ENCODE data around the gene GPC6.

The GPC6 gene

DNA sequence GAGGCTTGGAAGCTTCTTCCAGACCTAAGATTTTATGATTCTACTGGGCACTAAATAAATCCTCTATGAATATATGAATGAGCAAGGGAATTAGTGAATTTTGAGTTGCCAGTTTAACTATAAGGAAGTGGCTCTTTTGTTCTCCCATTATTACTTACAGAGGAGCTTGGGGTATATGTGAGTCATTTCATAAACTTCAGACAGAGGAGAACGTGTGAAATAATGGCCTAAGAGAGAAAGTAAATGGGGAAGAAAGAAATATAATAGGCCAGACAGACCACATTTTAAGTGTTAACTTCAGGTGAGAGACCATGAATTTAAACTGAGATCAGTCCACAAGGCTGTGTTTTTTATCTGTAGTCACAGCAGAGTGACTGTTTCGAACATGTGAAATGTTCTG is 570.9 kb downstream of the GPC6 start:
- DNase-seq (ENCODE audit: extremely low spot score) = no peak
- TF ChIP-seq BHLHE40 (IDR thresholded peaks at IDR 0.05; ENCODE audit: borderline replicate concordance) (no peak), TARDBP (IDR thresholded peaks at IDR 0.05) (no peak), HDGF (IDR thresholded peaks at IDR 0.05; ENCODE audit: borderline replicate concordance) (no peak), FOXM1 (IDR thresholded peaks at IDR 0.05; ENCODE audit: borderline replicate concordance) (no peak), SP1 (IDR thresholded peaks at IDR 0.05) (no peak), ELF4 (IDR thresholded peaks at IDR 0.05) (no peak), L3MBTL2 (conservative IDR thresholded peaks at IDR 0.05) (no peak), SUZ12 (IDR thresholded peaks at IDR 0.05) (no peak), LEF1 (IDR thresholded peaks at IDR 0.05; ENCODE audit: borderline replicate concordance) (no peak), NFRKB (IDR thresholded peaks at IDR 0.05) (no peak)
- TF ChIP-seq, protein P1, sequence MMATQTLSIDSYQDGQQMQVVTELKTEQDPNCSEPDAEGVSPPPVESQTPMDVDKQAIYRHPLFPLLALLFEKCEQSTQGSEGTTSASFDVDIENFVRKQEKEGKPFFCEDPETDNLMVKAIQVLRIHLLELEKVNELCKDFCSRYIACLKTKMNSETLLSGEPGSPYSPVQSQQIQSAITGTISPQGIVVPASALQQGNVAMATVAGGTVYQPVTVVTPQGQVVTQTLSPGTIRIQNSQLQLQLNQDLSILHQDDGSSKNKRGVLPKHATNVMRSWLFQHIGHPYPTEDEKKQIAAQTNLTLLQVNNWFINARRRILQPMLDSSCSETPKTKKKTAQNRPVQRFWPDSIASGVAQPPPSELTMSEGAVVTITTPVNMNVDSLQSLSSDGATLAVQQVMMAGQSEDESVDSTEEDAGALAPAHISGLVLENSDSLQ (IDR thresholded peaks at IDR 0.05) = no peak
- ChIA-PET POLR2A (no interaction called here), CTCF (no interaction called here)

- ChIA-PET POLR2A (no interaction called here), CTCF (interaction anchor here (1.0 kb wide), 1 partner anchor 8 kb away, joined by 3 read pairs; no protein-coding TSS in a partner anchor)
- DNase-seq (ENCODE audit: extremely low spot score) = no peak
- TF ChIP-seq ARNT (IDR thresholded peaks at IDR 0.05) (no peak), L3MBTL2 (conservative IDR thresholded peaks at IDR 0.05) (no peak), NFRKB (IDR thresholded peaks at IDR 0.05) (no peak), FOXK2 (IDR thresholded peaks at IDR 0.05) (no peak), HDGF (IDR thresholded peaks at IDR 0.05; ENCODE audit: borderline replicate concordance) (no peak), CTBP1 (IDR thresholded peaks at IDR 0.05; ENCODE audit: borderline replicate concordance) (no peak), LEF1 (IDR thresholded peaks at IDR 0.05; ENCODE audit: borderline replicate concordance) (no peak), FOXM1 (IDR thresholded peaks at IDR 0.05; ENCODE audit: borderline replicate concordance) (no peak), ELF4 (IDR thresholded peaks at IDR 0.05) (no peak), SUZ12 (IDR thresholded peaks at IDR 0.05) (no peak), BHLHE40 (IDR thresholded peaks at IDR 0.05; ENCODE audit: borderline replicate concordance) (no peak), FOXA1 (IDR thresholded peaks at IDR 0.05) (no peak)
- TF ChIP-seq, protein P1 (IDR thresholded peaks at IDR 0.05) = no peak
Observed at GRCh38 chr13:93800342-93800741, 573.7 kb downstream of the GPC6 start.

DNA sequence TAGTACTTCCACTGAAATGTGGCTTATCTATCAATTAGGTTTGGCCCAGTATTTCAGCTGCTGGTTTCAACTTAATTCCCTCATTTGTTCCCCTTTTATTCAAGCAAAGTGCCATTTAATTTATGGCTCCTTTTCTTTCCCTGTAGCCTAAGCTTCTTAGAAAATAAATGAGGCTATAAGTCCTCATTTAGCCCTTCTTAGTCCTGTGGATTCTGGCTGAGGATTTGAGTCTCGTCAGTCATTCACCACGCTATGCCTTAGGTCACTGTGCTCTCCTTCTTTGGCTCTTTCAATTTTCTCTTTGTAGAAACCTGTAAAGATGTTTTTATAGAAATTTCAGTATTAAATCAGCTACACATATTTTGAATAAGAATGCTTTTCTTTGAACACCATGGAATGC is 579.1 kb downstream of the GPC6 start:
- POLR2A ChIA-PET = no interaction called here
- TF ChIP-seq ELF4 (IDR thresholded peaks at IDR 0.05) (no peak), ARNT (IDR thresholded peaks at IDR 0.05) (no peak), ZNF384 (IDR thresholded peaks at IDR 0.05) (no peak), LEF1 (IDR thresholded peaks at IDR 0.05; ENCODE audit: borderline replicate concordance) (no peak)
- no peak for DNase-seq (ENCODE audit: extremely low spot score)
- CTCF ChIA-PET = interaction anchor here (0.6 kb wide), 1 partner anchor 623 kb away, joined by 4 read pairs; no protein-coding TSS in a partner anchor

DNA sequence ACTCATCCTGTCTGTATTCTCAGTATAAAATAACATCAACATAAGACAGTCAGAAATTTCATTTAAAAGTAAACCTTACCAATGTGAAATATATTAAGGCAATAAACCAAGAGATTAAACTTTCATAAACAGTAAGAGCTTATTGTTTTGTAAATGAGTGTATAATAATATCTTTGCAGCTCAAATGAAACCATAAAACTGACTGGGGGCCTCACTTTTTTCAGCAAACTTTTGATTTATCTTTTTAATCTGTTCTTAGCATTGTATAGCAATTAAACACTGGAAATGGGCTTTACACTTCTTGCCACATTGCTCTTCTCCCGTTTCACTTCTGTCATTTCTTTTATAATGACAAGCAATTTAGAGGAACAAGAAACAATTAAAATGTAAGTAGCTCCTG is 580.3 kb downstream of the GPC6 start:
- ChIA-PET POLR2A (no interaction called here), CTCF (no interaction called here)
- no peak for DNase-seq (ENCODE audit: extremely low spot score)
- TF ChIP-seq, protein P1 (IDR thresholded peaks at IDR 0.05) = no peak
- TF ChIP-seq ARNT (IDR thresholded peaks at IDR 0.05) (no peak), ZNF384 (IDR thresholded peaks at IDR 0.05) (no peak), NFRKB (IDR thresholded peaks at IDR 0.05) (no peak), L3MBTL2 (conservative IDR thresholded peaks at IDR 0.05) (no peak), CTBP1 (IDR thresholded peaks at IDR 0.05; ENCODE audit: borderline replicate concordance) (no peak), SUZ12 (IDR thresholded peaks at IDR 0.05) (no peak), FOXK2 (IDR thresholded peaks at IDR 0.05) (no peak), LEF1 (IDR thresholded peaks at IDR 0.05; ENCODE audit: borderline replicate concordance) (no peak), TARDBP (IDR thresholded peaks at IDR 0.05) (no peak), HDGF (IDR thresholded peaks at IDR 0.05; ENCODE audit: borderline replicate concordance) (no peak), FOXA1 (IDR thresholded peaks at IDR 0.05) (no peak), FOXM1 (IDR thresholded peaks at IDR 0.05; ENCODE audit: borderline replicate concordance) (no peak), SP1 (IDR thresholded peaks at IDR 0.05) (no peak), BHLHE40 (IDR thresholded peaks at IDR 0.05; ENCODE audit: borderline replicate concordance) (no peak)

DNA sequence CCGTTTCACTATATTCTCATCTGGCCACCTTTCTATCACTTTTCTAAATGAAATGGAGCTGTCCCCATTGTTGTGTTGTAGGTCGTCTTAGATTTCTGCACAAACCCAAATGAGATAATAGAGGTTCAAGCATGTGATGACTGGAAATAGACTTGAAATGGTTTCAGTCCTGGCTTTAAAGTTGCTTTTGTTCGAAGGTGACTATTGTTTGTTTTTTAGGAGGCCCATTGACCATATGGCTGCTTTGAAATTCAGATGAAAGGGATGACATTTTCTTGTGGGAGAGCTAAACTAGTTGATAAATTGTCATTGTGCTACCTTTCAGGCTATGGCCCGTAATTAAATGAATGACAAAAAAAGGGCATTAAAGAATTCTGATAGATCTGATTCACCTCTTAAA is 583.7 kb downstream of the GPC6 start:
- CTCF ChIA-PET = interaction anchor here (0.6 kb wide), 1 partner anchor 1032 kb away, joined by 3 read pairs; no protein-coding TSS in a partner anchor
- DNase-seq (ENCODE audit: extremely low spot score) = no peak
- no peak for TF ChIP-seq ELF4 (IDR thresholded peaks at IDR 0.05)
- TF ChIP-seq FOXK2 (IDR thresholded peaks at IDR 0.05) = no peak
- POLR2A ChIA-PET = no interaction called here

- ChIA-PET POLR2A (no interaction called here), CTCF (interaction anchor here (0.6 to 1.0 kb wide), 2 partner anchors 14 to 1033 kb away, joined by 3 to 11 read pairs; no protein-coding TSS in a partner anchor)
- TF ChIP-seq BHLHE40 (IDR thresholded peaks at IDR 0.05; ENCODE audit: borderline replicate concordance) = no peak
- DNase-seq (ENCODE audit: extremely low spot score) = no peak
Observed at GRCh38 chr13:93811071-93811737, 584.6 kb downstream of the GPC6 start.

DNA sequence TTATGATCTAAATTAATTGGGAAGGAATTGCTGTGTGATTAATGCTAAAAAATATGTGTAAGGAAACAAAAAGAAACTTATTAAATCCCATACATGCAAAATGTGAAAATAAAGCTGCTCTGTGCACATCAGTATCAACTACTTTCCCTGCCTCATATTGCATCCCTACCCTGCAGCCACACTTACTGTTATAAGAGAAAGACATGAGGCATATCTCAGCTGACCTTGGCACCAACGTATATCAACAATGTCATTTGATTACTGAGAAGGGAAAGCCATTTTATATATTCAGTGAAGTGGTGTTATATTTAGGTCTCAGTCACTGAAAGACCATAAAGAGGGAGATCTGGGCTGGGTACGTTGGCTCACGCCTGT is 585.1 kb downstream of the GPC6 start:
- CTCF ChIA-PET = interaction anchor here (1.0 kb wide), 1 partner anchor 14 kb away, joined by 11 read pairs; no protein-coding TSS in a partner anchor
- POLR2A ChIA-PET = no interaction called here
- no peak for DNase-seq (ENCODE audit: extremely low spot score)
- TF ChIP-seq ZNF384 (IDR thresholded peaks at IDR 0.05) (no peak), HDGF (IDR thresholded peaks at IDR 0.05; ENCODE audit: borderline replicate concordance) (no peak), FOXK2 (IDR thresholded peaks at IDR 0.05) (no peak), NFRKB (IDR thresholded peaks at IDR 0.05) (no peak)
